ENCODE results near the gene TRABD2A. TPM values are rescaled to one million over a fixed set of nuclear protein-coding genes. Genes with fewer than 3 reads are reported as not detected.

TRABD2A gene
- total and polyA plus RNA-seq, 2 experiments from 2014 or later: not detected

DNA sequence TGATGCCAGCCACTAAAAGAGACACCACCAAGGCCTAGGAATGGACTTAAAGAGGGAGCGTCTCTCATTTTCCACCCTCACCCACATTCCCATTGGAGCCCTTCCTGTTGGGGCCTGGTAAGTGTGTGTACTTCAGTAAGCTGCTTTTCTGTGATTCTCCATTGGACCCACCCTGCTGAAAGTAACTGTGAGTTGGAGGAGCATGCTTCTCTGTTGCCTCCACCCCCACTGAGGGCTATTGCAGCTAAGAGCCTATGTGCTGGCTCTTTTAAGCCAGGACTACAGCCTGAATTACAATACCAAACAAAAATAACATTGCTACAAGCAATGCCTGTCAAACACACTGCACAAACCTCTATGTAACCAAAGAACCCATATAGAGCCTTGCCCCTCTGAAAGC, 81.1 kb downstream of the TRABD2A start:
- H3K4me3 ChIP-seq: no peak overlapping the region

GRCh38 chr2:84797271-84797670, 83.6 kb downstream of the TRABD2A start:
- TF ChIP-seq, protein P1, sequence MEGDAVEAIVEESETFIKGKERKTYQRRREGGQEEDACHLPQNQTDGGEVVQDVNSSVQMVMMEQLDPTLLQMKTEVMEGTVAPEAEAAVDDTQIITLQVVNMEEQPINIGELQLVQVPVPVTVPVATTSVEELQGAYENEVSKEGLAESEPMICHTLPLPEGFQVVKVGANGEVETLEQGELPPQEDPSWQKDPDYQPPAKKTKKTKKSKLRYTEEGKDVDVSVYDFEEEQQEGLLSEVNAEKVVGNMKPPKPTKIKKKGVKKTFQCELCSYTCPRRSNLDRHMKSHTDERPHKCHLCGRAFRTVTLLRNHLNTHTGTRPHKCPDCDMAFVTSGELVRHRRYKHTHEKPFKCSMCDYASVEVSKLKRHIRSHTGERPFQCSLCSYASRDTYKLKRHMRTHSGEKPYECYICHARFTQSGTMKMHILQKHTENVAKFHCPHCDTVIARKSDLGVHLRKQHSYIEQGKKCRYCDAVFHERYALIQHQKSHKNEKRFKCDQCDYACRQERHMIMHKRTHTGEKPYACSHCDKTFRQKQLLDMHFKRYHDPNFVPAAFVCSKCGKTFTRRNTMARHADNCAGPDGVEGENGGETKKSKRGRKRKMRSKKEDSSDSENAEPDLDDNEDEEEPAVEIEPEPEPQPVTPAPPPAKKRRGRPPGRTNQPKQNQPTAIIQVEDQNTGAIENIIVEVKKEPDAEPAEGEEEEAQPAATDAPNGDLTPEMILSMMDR (IDR thresholded peaks at IDR 0.05; ENCODE audit: low read depth, low read length): no peak
- DNase-seq (ENCODE audit: low read depth in 1 of 2, low spot score in 1 of 2): no peak

More for the DNA sequence above, 81.1 kb downstream of the TRABD2A start:
- Histone ChIP-seq H3K4me1 (ENCODE audit: low read depth) (no peaks in the 10 kb centered on the region), H3K27ac (no peak overlapping the region), H3K36me3 (no peaks in the 10 kb centered on the region), H3K27me3 (no peaks in the 10 kb centered on the region), H3K9me3 (ENCODE audit: low read depth) (no peaks in the 10 kb centered on the region)
- no peak for DNase-seq (ENCODE audit: low read depth in 1 of 2, low spot score in 1 of 2)
- TF ChIP-seq, protein P1 (IDR thresholded peaks at IDR 0.05; ENCODE audit: low read depth, low read length): no peak

GRCh38 chr2:84796798-84797197, 84.1 kb downstream of the TRABD2A start:
- Histone ChIP-seq H3K36me3 (no peaks in the 10 kb centered on the region), H3K27ac (no peak overlapping the region), H3K4me3 (no peak overlapping the region), H3K4me1 (ENCODE audit: low read depth) (no peaks in the 10 kb centered on the region), H3K27me3 (no peaks in the 10 kb centered on the region), H3K9me3 (ENCODE audit: low read depth) (no peaks in the 10 kb centered on the region)
- TF ChIP-seq, protein P1 (IDR thresholded peaks at IDR 0.05; ENCODE audit: low read depth, low read length): no peak
- DNase-seq (ENCODE audit: low read depth in 1 of 2, low spot score in 1 of 2): no peak

More at GRCh38 chr2:84797271-84797670, 83.6 kb downstream of the TRABD2A start:
- H3K27ac ChIP-seq: no peak overlapping the region
- no peaks in the 10 kb centered on the region for H3K36me3 ChIP-seq
- H3K9me3 ChIP-seq (ENCODE audit: low read depth): no peaks in the 10 kb centered on the region
- no peak overlapping the region for H3K4me3 ChIP-seq
- H3K27me3 ChIP-seq: no peaks in the 10 kb centered on the region
- no peaks in the 10 kb centered on the region for H3K4me1 ChIP-seq (ENCODE audit: low read depth)

GRCh38 chr2:84793641-84794040, 87.2 kb downstream of the TRABD2A start:
- no peak overlapping the region for H3K27ac ChIP-seq
- no peaks in the 10 kb centered on the region for H3K27me3 ChIP-seq
- no peaks in the 10 kb centered on the region for H3K36me3 ChIP-seq
- no peaks in the 10 kb centered on the region for H3K9me3 ChIP-seq (ENCODE audit: low read depth)
- H3K4me1 ChIP-seq (ENCODE audit: low read depth): no peaks in the 10 kb centered on the region
- H3K4me3 ChIP-seq: no peak overlapping the region
- TF ChIP-seq, protein P1 (IDR thresholded peaks at IDR 0.05; ENCODE audit: low read depth, low read length): no peak
- no peak for DNase-seq (ENCODE audit: low read depth in 1 of 2, low spot score in 1 of 2)

GRCh38 chr2:84792856-84793522, 87.9 kb downstream of the TRABD2A start:
- Histone ChIP-seq H3K9me3 (ENCODE audit: low read depth) (no peaks in the 10 kb centered on the region), H3K36me3 (no peaks in the 10 kb centered on the region), H3K4me3 (no peak overlapping the region), H3K4me1 (ENCODE audit: low read depth) (no peaks in the 10 kb centered on the region), H3K27ac (no peak overlapping the region), H3K27me3 (no peaks in the 10 kb centered on the region)
- TF ChIP-seq, protein P1 (IDR thresholded peaks at IDR 0.05; ENCODE audit: low read depth, low read length): no peak
- no peak for DNase-seq (ENCODE audit: low read depth in 1 of 2, low spot score in 1 of 2)
